ENCODE measurements around the gene SPACA1.

Gene SPACA1

DNA sequence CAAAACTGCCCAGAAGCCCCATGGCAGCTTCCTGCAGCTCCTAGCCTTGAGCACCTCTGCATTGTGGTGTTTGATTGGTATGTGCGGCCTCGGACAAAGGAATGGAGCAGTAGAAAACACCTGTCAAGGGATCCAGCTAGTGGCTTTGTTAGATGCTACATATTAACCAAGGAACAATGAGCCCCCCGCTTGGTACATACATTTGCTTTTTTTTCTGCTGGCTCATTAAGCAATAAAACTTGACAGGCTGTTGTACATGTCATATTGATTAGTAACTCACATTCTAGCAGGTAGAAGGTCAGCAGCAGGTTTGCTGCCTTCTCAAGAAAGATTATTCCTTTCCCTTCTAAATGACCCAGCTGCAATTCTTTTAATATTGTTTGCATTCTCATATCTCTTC lies 937 bp downstream of the SPACA1 start:
- DNase-seq (ENCODE audit: low read depth) = no peak
- TF ChIP-seq, protein P1, sequence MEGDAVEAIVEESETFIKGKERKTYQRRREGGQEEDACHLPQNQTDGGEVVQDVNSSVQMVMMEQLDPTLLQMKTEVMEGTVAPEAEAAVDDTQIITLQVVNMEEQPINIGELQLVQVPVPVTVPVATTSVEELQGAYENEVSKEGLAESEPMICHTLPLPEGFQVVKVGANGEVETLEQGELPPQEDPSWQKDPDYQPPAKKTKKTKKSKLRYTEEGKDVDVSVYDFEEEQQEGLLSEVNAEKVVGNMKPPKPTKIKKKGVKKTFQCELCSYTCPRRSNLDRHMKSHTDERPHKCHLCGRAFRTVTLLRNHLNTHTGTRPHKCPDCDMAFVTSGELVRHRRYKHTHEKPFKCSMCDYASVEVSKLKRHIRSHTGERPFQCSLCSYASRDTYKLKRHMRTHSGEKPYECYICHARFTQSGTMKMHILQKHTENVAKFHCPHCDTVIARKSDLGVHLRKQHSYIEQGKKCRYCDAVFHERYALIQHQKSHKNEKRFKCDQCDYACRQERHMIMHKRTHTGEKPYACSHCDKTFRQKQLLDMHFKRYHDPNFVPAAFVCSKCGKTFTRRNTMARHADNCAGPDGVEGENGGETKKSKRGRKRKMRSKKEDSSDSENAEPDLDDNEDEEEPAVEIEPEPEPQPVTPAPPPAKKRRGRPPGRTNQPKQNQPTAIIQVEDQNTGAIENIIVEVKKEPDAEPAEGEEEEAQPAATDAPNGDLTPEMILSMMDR (conservative IDR thresholded peaks at IDR 0.05; ENCODE audit: control insufficient read depth, insufficient read depth, low read depth, low read length) = no peak
- H3K4me3 ChIP-seq (ENCODE audit: control insufficient read depth, low read depth, low read length) = no peak overlapping the region

DNA sequence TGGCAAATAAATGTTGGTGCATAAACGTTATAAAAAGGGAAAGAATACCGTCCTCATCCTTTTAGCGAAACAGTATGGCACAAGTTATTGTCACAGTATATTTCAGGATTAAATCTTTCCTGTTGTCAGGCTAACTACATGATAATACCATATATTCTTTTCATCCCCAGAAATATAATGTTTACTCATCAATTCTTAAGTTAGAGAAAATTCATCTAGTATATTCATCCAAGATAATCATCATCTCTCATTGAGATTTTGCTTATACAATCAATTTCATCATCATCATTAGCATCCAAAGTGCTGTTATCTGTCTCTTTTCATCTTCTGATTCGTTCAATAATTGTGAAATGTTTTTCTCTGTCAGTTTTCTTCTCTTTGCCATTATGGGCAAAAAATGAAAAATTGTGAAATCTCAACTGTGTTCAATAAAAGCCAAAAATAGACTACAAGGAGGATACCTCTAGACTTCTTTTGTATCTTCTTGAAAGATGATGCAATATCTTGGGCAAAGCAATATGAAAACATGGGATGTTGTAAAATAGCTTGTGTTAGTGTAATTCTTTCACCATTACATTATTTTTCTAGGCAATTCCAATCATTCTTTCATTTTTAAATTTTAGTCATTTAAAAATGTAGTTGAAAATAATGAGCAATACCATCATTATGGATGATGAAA lies 2.6 kb downstream of the SPACA1 start:
- DNase-seq (ENCODE audit: low read depth) = peak; percentile 1
- TF ChIP-seq, protein P1 (conservative IDR thresholded peaks at IDR 0.05; ENCODE audit: control insufficient read depth, insufficient read depth, low read depth, low read length) = no peak

DNA sequence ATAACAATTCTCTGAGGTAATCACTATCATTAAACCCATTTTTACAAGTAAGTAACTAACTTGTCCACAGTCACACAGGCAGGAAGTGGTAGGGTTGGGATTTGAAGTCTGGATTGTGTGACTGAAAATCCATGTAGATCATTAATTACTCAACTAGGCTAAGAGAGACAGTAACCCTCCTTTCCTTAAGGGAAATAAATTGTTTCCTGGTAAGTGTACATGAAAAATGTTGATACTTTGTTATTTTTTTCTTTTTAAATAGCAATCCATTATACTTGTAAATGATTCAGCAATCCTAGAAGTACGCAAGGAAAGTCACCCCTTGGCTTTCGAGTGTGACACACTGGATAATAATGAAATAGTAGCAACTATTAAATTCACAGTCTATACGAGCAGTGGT lies 11.6 kb downstream of the SPACA1 start:
- no peak for DNase-seq (ENCODE audit: low read depth)
- no peak overlapping the region for H3K4me3 ChIP-seq (ENCODE audit: control insufficient read depth, low read depth, low read length)
- TF ChIP-seq, protein P1 (conservative IDR thresholded peaks at IDR 0.05; ENCODE audit: control insufficient read depth, insufficient read depth, low read depth, low read length) = no peak

More for the DNA sequence above, 2.6 kb downstream of the SPACA1 start:
- no peak overlapping the region for H3K4me3 ChIP-seq (ENCODE audit: control insufficient read depth, low read depth, low read length)

DNA sequence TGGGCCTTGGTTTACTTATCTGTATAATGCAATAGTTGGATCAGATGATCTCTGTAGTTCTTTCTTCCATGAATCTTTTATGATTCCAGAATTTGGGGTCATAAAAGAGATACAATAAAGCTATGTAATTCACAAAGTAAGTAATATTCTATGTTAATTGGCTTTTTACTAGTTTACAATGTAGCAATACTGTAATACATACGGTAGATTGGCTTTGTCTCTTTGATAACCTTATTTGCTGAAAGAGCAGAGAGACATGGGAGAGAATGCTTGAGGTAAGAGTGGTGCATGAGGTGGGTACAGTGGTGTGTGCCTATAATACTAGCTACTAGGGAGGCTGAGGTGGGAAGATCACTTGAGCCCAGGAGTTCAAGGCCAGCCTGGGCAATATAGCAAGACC lies 14.7 kb downstream of the SPACA1 start:
- no peak overlapping the region for H3K4me3 ChIP-seq (ENCODE audit: control insufficient read depth, low read depth, low read length)
- DNase-seq (ENCODE audit: low read depth) = no peak
- TF ChIP-seq, protein P1 (conservative IDR thresholded peaks at IDR 0.05; ENCODE audit: control insufficient read depth, insufficient read depth, low read depth, low read length) = no peak

DNA sequence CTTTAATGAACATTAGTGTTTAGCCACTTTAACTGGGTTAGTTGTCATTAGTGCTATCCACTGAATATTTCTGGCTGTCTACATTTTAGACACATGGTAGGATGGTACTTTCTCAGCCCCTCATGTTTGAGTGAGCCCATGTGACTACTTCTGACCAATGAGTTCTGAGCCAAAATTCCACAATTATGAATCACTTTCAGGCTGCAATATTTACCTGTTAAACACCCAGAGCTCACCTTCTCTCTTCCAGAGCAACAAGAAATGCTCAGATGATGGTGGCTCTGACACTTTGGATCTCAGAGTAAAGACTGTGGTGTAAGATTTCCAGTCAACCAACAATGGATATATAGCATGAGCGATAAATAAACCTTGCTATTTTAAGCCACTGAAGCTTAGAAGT lies 24.8 kb downstream of the SPACA1 start:
- DNase-seq (ENCODE audit: low read depth) = no peak
- TF ChIP-seq, protein P1 (conservative IDR thresholded peaks at IDR 0.05; ENCODE audit: control insufficient read depth, insufficient read depth, low read depth, low read length) = no peak
- no peak overlapping the region for H3K4me3 ChIP-seq (ENCODE audit: control insufficient read depth, low read depth, low read length)

- DNase-seq (ENCODE audit: low read depth) = no peak
- TF ChIP-seq, protein P1 (conservative IDR thresholded peaks at IDR 0.05; ENCODE audit: control insufficient read depth, insufficient read depth, low read depth, low read length) = no peak
- H3K4me3 ChIP-seq (ENCODE audit: control insufficient read depth, low read depth, low read length) = no peak overlapping the region
These were observed 27.1 kb downstream of the SPACA1 start for GRCh38 chr6:88074791-88075190.

DNA sequence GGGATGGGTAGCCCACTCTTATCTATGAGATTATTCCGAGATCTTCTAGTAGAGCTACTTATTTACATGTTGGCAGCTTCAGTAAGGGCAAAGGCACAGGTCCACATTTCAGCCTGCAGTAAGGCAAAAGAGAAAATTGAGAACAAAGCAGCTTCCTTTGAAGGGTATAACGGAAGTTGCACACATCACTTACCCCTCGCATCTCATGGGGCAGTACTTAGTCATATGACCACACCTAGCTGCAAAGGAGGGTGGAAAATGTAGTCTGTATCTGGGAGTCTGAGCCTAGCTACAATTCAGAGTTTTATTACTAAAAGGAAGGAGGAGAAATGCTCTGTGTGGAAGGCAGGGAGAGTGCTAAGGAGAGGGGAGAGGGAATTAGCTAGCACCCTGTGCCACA lies 29.7 kb downstream of the SPACA1 start:
- TF ChIP-seq, protein P1 (conservative IDR thresholded peaks at IDR 0.05; ENCODE audit: control insufficient read depth, insufficient read depth, low read depth, low read length) = no peak
- H3K4me3 ChIP-seq (ENCODE audit: control insufficient read depth, low read depth, low read length) = no peak overlapping the region
- DNase-seq (ENCODE audit: low read depth) = no peak

All from fibroblast of mammary gland (primary cell).